Fibroblast of mammary gland (primary cell): ENCODE results near the gene CACNA1B.

Experiments
- DNase-seq: peaks from one replicate; pipeline ENCODE4 v3.0.0-alpha.2; 2010; ENCODE audit warnings: low read depth
- H3K4me3 ChIP-seq: 2 replicates; pipeline ENCODE4 v1.5.1; 2011; ENCODE audit warnings: low read depth, mild to moderate bottlenecking, low read length, moderate library complexity; ENCODE audit not compliant: control insufficient read depth
- CTCF ChIP-seq: conservative IDR thresholded peaks from 2 replicates; pipeline ENCODE4 v1.5.1; 2011; ENCODE audit warnings: low read depth, low read length, inconsistent platforms; ENCODE audit not compliant: control insufficient read depth, insufficient read depth

CACNA1B gene

DNA sequence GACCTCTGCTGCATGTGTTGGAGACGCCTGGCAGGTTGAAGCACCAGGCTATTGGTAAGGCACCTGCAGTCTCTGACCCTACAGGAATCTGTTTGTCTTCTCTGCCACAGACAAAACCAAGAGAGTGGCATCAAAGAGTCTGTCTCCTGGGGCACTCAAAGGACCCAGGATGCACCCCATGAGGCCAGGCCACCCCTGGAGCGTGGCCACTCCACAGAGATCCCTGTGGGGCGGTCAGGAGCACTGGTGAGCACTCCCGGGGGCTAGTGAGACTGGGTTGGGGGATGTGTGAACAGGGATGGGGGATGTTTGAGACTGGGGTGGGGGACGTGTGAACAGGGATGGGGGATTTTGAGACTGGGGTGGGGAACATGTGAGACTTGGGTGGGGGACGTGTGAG, 240.3 kb downstream of the CACNA1B start:
- H3K4me3 ChIP-seq = no peak overlapping the region
- DNase-seq = no peak
- TF ChIP-seq CTCF = no peak

DNA sequence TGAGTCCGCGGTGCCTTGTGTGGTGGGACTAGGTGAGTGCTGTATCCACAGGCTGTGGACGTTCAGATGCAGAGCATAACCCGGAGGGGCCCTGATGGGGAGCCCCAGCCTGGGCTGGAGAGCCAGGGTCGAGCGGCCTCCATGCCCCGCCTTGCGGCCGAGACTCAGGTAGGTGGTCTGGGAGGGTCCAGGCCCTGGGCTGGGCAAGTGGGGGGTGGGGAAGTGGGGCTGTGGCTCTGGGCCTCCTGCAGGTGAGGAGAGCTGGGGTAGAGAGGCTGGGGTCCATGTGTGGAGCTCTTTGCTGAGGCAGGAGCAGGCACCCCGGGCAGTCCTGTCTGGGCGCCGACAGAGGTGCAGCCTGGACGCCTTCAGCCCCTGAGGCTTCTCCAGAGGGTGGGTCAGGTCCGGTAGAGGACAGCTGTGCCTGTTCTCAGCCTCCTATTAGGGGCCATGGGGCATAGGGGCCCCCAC, 241.1 kb downstream of the CACNA1B start:
- no peak overlapping the region for H3K4me3 ChIP-seq
- no peak for DNase-seq
- TF ChIP-seq CTCF = no peak

DNA sequence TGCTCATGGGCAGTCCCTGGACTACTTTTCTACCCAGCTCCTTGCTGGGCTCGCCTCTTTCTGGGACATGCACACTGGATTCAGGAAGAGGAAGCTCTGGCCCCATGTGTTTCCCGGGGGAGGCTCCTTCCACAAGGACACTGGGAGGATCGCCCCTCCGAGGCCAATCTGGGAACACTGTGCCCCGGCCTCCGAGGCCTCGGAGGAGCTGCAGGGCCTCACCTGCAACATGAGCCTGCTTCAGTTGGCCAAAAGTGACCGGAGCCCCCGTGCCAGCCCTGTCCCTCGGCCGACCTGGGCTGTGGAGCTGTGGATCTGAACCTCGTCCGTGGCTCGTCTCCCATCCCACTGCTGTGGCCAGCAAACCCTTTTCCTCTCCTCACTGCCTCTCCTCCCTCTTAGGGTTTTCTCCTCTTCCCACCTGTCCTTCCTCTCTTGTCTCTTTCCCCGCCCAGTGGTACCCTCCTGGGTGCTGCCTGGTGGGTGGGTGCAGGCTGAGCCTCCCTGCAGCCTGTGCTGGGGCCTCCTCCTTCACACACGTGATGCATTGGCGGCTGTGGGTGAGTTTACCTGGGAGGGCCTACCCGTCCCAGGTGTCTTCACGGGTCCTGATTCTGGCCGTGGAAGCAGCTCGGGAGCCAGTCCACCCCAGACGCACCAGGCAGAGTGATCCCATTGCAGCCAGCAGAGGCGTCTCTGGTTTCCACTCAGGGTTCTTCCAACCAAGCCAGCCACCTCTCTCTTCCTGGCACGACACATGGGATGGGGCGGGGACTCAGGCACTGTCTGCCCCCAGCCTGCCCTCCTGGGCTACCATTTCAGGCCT, 241.8 kb downstream of the CACNA1B start:
- no peak for DNase-seq
- H3K4me3 ChIP-seq = no peak overlapping the region
- TF ChIP-seq CTCF = no peak

DNA sequence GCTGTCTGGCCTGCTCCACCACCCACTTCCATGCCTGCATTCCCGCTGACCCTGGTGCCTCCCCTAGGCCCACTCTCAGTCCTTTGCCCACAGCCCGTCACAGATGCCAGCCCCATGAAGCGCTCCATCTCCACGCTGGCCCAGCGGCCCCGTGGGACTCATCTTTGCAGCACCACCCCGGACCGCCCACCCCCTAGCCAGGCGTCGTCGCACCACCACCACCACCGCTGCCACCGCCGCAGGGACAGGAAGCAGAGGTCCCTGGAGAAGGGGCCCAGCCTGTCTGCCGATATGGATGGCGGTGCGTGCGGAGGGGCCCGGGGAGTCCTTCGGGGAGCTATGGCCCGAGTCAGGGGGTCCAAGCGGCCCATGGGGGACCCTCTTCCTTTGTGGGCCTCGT, 242.5 kb downstream of the CACNA1B start:
- H3K4me3 ChIP-seq = no peak overlapping the region
- no peak for DNase-seq
- no peak for TF ChIP-seq CTCF

GRCh38 chr9:138120511-138121437, 243.2 kb downstream of the CACNA1B start:
- H3K4me3 ChIP-seq = no peak overlapping the region
- TF ChIP-seq CTCF = no peak
- no peak for DNase-seq

DNA sequence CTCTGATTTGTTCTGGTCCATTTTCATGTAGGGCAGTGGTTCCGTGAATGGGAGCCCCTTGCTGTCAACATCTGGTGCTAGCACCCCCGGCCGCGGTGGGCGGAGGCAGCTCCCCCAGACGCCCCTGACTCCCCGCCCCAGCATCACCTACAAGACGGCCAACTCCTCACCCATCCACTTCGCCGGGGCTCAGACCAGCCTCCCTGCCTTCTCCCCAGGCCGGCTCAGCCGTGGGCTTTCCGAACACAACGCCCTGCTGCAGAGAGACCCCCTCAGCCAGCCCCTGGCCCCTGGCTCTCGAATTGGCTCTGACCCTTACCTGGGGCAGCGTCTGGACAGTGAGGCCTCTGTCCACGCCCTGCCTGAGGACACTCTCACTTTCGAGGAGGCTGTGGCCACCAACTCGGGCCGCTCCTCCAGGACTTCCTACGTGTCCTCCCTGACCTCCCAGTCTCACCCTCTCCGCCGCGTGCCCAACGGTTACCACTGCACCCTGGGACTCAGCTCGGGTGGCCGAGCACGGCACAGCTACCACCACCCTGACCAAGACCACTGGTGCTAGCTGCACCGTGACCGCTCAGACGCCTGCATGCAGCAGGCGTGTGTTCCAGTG, 244.0 kb downstream of the CACNA1B start:
- no peak for TF ChIP-seq CTCF
- DNase-seq = no peak
- H3K4me3 ChIP-seq = no peak overlapping the region
